ENCODE data around the gene GABBR2. TPM values are rescaled to one million over a fixed set of nuclear protein-coding genes. Genes with fewer than 3 reads are reported as not detected.

GABBR2 gene
- total and polyA plus RNA-seq, 9 of the 15 experiments (the other 6 are each of a cell fraction or from before 2014, with no cell fraction given) = 0.15 to 1.9 (median 0.32) TPM

GRCh38 chr9:98365227-98365669 lies 343.5 kb downstream of the GABBR2 start (continued):
- TF ChIP-seq SIN3A (IDR thresholded peaks at IDR 0.05; ENCODE audit: borderline replicate concordance in 2 of 2, control insufficient read depth in 1 of 2, low read depth in 2 of 2, low read length in 2 of 2) = no peak
- TF ChIP-seq KDM1A (IDR thresholded peaks at IDR 0.05) = peak; percentile 53 to 58; a peak in 2 of 4 replicates
- TF ChIP-seq CBX5 (IDR thresholded peaks at IDR 0.05; ENCODE audit: borderline replicate concordance, low read depth) = peak; percentile 99
- TF ChIP-seq NR0B1 (IDR thresholded peaks at IDR 0.05; ENCODE audit: partially characterized antibody) = no peak
- 0 out of 2 replicates have a peak, but pooled peaks have one; percentile 25 for TF ChIP-seq SP1 (CRISPR knock-in tag; IDR thresholded peaks at IDR 0.05)
- TF ChIP-seq SUPT5H (IDR thresholded peaks at IDR 0.05) = no peak
- no peak for TF ChIP-seq JUND (IDR thresholded peaks at IDR 0.05; ENCODE audit: borderline replicate concordance, low read depth, low read length)
- peak; percentile 37; the same call in 1 of the 3 replicates for TF ChIP-seq JUND (tag; IDR thresholded peaks at IDR 0.05; ENCODE audit: borderline replicate concordance, low read depth, low read length)
- TF ChIP-seq ZNF584 (CRISPR knock-in tag; IDR thresholded peaks at IDR 0.05; ENCODE audit: low read depth) = no peak
- TF ChIP-seq TARDBP (IDR thresholded peaks at IDR 0.05) = no peak
- TF ChIP-seq TRIM25 (IDR thresholded peaks at IDR 0.05; ENCODE audit: borderline replicate concordance) = no peak
- 0 out of 2 replicates have a peak, but pooled peaks have one; percentile 14 for TF ChIP-seq CTBP1 (IDR thresholded peaks at IDR 0.05; ENCODE audit: borderline replicate concordance)
- TF ChIP-seq, protein P1, sequence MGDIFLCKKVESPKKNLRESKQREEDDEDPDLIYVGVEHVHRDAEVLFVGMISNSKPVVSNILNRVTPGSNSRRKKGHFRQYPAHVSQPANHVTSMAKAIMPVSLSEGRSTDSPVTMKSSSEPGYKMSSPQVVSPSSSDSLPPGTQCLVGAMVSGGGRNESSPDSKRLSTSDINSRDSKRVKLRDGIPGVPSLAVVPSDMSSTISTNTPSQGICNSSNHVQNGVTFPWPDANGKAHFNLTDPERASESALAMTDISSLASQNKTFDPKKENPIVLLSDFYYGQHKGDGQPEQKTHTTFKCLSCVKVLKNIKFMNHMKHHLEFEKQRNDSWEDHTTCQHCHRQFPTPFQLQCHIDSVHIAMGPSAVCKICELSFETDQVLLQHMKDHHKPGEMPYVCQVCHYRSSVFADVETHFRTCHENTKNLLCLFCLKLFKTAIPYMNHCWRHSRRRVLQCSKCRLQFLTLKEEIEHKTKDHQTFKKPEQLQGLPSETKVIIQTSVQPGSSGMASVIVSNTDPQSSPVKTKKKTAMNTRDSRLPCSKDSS (IDR thresholded peaks at IDR 0.05; ENCODE audit: low read depth, partially characterized antibody) = peak; percentile 90
- TF ChIP-seq ZC3H4 (CRISPR knock-in tag; IDR thresholded peaks at IDR 0.05; ENCODE audit: borderline replicate concordance) = no peak
- TF ChIP-seq BCOR (IDR thresholded peaks at IDR 0.05) = peak; percentile 58; the same call in 1 of the 2 replicates
- TF ChIP-seq SP2 (IDR thresholded peaks at IDR 0.05; ENCODE audit: extremely low read depth, low read depth, low read length, poor library complexity, severe bottlenecking) = no peak
- peak; percentile 100 for TF ChIP-seq ZNF764 (CRISPR knock-in tag; IDR thresholded peaks at IDR 0.05; ENCODE audit: low read depth)
- no peak for TF ChIP-seq NEUROD1 (IDR thresholded peaks at IDR 0.05; ENCODE audit: borderline replicate concordance, low read depth, low read length, partially characterized antibody)
- no peak for TF ChIP-seq ELF1 (tag; IDR thresholded peaks at IDR 0.05)
- peak; percentile 44; the same call in 1 of the 2 replicates for TF ChIP-seq KLF16 (IDR thresholded peaks at IDR 0.05)
- TF ChIP-seq, protein P2, sequence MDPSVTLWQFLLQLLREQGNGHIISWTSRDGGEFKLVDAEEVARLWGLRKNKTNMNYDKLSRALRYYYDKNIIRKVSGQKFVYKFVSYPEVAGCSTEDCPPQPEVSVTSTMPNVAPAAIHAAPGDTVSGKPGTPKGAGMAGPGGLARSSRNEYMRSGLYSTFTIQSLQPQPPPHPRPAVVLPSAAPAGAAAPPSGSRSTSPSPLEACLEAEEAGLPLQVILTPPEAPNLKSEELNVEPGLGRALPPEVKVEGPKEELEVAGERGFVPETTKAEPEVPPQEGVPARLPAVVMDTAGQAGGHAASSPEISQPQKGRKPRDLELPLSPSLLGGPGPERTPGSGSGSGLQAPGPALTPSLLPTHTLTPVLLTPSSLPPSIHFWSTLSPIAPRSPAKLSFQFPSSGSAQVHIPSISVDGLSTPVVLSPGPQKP (CRISPR knock-in tag; IDR thresholded peaks at IDR 0.05) = no peak
- peak in 1 of 2 experiments; percentile 100; a peak in 2 of 3 replicates for TF ChIP-seq CBX3 (IDR thresholded peaks at IDR 0.05; ENCODE audit: borderline replicate concordance in 1 of 2, low read length in 2 of 2)
- no peak for TF ChIP-seq NFYB (IDR thresholded peaks at IDR 0.05; ENCODE audit: extremely low read depth, insufficient read length)
- TF ChIP-seq CBFA2T3 (IDR thresholded peaks at IDR 0.05) = 0 out of 2 replicates have a peak, but pooled peaks have one; percentile 7
- no peak for TF ChIP-seq POLR2B (IDR thresholded peaks at IDR 0.05; ENCODE audit: low read depth, partially characterized antibody)

Measured in K562 (cell line).